DMS79 treated with DMSO at 0.1 percent for 48 hours (cell line): Measurements from ENCODE around the gene AMFR.

ENCODE experiments used
- DNase-seq: peaks from one replicate; lab custom pipeline; 2025; lab: John Stamatoyannopoulos, UW

Gene AMFR

DNA sequence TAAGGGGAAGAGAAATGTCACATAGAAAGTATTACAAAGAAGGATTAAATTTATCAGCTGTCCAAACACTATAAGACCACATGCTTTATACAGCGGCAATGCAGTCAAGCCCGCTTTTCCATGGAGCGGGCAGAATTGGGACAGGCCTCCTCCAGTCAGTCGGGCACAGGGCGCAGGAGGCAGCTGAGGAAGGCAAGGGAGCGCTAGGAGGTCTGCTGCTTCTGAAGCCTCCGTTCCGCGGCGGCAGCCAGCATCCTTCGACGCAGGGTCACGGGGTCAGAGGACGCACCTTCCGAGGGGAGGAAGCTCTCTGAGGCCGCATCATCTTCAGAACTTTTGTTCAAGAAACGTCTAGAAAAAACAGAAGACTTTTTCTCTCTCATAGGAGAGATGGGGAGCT, 62.6 kb downstream of the AMFR start:
- no peak for DNase-seq

DNA sequence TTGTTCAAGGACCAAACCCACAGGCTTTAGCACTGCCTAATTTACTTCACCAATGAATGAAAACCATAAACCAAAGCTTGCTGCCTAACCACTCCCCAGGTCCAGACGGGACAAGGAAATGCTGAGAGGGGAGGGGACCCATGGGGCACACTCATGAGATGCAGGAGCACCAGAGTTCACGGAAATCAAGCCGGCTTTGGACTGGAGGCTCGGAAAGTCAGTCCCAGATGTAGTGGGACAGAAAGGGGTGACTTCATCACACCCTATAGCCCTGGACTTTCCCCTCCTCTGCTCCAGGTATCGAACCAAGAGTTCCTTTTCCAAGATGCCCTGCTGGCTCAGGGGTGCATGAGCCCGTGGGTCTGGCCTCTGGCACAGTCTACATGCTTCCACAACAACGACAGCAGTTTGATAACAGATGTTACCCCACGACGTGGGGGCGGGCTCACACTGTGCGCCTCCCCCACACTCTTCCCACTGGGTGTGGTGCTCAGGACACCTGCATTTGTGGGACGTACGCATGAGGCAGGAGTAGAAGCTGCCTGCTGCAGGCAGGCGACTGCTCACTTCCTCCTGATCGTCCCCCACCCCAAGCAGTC, 63.2 kb downstream of the AMFR start:
- no peak for DNase-seq

DNA sequence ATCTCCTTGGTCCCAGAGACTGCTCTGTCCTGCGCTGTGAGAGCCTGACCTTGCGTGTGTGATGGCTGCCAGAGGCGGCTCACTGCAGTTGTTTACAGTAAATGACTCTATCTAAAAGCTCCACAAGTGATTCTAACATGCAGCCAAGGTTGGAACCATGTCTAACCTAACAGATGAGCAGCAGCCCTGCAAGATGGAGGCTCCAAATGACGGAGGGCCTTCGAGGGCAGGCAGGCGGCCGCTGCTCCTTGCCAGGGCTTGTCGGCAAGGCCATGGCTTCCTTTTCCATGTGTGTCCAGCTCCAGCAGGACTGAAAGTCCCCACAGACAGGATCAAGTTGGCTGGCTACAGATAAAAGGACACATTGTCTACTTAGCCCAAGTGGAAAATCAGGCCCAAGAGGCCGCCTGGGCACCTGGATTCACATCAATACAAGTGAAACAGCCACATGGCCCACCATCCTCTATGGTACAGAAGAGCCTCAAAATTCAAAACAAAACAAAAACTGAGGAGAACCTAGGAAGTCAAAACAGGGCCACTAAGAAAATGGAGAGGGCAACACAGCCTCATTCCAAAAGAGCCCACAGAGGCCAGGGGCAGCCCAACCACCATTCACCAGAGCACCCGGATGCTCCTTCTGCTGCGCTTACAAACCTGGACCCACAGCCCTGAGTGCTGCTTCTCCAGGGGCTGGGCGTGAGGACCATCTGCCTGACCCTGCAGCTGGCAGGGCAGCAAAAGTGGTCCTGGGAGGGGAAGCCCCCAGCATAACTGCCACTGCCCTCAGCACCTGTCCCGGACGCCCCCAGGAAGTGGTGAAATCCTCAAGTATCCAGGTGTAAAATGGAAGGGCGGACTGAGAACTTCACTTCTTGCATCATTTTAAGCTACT, 65.0 kb downstream of the AMFR start:
- no peak for DNase-seq

DNA sequence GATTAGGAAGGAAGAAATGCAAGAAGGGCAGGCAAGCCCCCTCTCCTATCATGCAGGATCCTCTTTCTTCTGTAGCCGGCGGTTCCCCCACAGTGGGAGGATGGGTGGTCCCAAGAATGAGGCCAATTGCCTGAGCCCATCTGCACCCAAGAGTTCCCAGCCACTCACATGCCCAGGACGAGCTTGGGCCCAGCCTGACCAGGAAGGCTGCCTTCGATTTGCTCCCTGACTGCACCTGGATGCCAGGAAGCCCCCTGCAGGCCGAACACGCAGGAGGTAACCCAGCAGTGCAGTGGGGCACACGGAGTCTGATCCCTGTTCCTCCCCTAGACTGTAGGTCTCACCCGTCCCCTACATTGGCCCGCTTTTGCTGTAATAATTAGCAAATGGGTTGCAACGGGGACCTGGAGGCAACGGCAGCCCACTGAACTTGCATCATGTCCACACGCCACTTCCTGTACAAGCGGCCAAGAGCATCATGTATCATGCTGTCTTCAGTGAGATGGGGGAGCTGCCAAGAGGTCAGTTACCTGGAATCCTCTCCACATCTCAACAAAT, 67.5 kb downstream of the AMFR start:
- DNase-seq = no peak

DNA sequence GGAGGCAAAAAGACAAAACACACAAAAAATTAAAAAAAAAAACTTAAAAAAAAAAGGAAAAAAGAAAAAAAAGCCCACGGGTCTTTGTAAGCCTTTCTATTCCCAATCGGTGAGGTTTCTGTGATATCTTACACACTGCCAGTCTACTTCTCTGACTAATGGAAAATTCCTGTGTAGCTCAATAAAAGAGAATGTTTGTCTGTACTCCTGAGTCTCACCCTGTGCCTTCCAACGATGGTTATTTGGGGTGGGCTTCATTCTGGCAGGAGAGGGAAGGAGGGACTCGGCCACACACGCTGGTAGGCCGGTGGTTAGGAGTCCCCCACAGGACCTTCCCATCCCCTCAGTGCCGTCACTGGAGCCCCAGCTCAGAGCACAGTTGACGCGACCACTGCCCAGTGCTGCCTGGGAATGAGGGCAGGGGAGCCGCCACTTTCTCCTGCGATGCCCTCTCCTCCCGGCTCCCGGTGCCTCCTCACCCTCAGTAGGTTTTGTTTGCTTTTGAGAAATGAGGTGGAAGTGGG, 68.0 kb downstream of the AMFR start:
- no peak for DNase-seq

DNA sequence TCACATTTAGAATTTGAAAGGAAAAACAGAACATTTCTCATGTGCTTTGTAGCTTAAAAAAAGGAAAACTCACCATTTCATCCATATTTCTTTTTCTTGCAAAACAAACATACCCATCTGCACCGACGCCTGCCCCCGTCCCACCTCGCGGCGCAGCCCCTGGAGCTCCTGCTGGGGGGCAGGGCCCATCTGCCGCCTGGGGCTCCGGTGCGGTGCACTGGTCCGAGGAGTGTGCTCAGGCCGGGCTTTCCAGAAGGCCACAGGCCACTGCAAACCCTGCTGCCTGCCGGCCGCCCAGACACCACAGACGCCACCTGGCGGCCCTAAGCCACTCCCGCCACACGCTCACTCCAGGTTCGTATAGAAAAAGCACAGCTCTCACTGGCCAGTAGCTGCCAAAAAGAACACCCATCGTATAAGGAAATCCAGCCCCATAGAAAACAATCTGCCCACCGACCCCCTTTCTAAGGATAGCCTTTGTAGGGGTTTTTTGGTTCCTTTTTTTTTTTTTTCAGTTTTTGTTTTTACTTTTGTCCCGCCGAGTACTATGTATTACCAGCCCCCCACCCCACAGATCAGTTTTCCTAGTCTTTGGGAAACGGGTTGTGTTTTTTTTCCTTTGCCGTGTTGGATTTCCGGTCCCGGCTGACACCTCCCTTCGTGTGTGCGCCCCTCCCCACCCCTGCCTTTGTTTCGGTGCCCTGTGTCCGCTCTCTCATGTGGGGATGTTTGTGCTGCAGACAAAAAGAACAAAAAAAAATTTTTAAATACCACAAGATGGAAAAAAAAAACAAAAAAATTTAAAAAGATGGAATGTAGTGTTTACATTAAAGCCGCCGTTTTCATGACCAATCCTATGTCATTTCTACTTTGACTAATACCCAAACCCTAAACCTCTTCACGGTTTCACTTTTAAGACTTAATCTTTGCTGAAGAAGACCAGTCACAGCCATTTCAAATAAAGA, 68.8 kb downstream of the AMFR start:
- no peak for DNase-seq

DNA sequence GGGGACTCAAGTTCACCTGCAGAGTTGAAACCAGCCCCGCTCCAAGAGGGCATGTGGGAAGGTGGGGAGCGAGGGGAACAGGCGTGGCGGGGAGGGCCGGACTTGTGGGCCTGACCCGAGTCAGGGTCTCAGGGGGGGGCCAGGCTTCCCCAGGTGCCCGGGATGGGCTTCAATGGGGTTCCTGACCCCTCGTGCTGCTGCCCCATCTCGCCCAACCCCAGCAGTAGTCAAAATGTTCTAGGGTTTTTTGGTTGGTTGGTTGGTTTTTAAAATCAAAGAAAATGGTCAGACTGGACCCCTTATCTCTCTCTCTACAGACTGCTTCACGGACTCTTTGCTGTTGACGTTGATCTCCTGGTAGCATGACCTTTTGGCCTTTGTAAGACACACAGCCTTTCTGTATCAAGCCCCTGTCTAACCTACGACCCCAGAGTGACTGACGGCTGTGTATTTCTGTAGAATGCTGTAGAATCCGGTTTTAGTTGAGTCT, 69.5 kb downstream of the AMFR start:
- DNase-seq = no peak

DNA sequence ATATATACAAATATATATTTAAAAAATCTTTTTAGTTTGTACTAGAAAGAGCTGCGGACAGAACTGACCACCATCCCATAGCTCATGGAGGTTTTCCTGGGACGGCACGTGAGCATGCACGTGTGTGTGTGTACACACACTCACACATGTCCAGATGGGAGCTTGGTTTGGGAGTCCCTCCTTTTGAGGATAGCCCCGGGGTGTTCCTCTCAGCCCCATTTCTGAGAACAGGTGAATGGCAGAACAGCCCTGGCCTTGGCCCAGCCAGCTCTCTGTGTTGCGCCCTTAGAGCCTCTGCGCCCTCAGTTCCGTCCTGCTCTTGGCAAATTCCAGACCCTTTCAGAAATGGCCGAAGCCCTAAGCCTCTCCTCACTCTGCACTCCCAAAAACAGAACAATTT, 70.1 kb downstream of the AMFR start:
- DNase-seq = no peak

DNA sequence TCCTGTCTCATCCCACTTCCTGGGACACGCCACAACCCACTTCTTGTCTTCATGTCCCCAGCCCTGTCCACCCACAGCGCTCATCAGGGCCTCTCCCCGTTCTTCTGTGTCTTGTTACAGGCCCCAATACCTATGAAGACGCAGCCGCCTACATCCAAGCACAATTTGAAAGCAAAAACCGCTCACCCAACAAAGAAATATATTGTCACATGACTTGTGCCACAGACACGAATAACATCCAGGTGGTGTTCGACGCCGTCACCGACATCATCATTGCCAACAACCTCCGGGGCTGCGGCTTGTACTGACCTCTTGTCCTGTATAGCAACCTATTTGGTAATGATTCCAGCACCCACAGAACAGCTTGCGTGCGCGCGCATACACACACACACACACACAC, 70.6 kb downstream of the AMFR start:
- no peak for DNase-seq

DNA sequence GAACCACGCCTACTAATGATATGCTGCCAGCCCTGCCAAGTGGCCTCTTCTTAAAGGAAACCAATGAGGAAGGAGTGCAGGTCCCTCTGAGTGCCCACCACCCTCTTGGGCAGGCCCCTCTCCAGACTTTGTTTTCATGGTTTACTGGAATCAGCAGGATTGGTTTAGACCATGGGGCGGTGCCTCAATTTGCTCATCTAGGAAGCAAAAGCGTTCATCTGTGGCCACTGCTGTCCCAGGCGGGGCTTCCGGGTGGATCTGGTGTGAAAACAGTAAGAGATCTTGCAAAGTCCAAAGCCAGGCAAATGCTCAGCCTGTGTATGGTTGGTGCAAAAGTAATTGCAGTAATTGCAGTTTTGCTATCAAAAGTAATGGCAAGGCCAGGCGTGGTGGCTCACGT, 71.3 kb downstream of the AMFR start:
- DNase-seq = no peak

DNA sequence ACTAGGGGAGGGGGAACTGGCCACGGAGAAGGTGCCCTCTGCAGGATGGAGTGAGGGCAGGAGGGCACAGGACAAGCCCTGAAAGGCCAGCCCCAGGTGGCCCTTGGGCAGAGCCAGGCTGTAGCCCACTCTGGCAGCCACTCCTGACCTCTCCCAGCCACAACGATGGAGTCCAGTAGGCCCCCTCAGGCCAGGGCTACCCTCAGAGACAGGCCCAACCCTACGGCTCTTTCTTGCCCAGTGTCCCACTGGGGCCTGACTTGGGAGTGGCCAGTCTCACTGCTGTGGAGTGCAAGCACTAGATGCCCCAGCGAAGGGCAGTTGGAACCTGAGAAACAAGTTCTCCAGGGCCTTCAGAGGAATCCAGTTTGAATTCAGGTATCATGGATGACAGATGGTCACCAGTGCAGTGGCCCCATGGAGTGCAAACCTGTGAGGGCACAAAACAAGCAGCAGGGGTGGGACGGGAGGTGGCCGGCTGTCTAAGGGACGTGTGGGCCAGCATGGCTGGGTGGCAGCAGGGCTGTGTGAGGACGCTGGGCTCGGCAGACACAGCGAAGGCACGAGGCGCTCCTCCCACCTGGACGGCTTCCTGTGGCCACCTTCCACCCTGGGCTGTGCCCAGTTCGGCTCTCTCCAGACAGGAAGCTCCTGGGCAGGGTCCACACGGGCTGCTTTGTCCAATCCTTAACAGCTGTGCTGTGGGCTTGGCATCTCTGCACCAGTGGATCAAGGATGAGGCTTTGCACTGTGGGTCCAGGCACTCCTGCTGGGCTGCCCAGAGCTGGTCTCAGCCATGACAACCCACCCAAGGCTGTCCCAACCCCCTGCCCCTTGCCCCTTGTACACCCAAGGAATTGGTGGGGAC, 72.1 kb downstream of the AMFR start:
- DNase-seq = no peak

DNA sequence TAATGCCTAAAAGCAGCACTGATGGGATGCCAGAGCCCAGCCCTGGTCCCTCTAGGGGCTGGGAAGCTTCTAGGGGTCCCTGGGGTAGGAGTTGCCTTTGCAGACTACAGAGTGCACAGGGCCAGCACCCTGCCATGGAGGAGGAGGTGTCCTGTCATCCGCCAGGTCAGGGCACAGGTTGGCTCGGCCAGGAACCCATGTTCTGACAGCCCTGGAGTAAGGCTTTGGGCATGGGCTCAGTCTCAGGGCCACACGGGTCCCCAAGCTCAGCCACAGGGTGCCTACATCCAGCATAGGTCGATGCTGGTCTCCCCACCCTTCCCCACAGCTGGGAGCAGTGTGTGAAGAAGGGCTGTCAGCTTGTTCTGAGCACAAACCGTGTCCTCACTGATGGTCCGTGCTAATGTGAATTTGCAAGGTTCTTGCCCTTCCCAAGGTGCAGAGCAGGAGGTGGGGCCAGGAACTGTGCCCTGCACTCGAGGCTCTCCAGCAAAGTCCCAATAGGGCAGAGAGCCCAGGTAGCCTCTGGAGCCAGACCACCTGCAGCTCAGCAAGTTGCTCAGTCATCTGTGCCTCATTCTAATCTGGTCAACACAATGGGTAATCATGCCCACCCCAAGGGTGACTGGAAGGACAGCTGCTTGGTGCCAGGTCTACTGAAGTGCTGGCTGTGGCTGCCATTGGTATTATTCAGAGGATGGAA, 72.8 kb downstream of the AMFR start:
- no peak for DNase-seq

DNA sequence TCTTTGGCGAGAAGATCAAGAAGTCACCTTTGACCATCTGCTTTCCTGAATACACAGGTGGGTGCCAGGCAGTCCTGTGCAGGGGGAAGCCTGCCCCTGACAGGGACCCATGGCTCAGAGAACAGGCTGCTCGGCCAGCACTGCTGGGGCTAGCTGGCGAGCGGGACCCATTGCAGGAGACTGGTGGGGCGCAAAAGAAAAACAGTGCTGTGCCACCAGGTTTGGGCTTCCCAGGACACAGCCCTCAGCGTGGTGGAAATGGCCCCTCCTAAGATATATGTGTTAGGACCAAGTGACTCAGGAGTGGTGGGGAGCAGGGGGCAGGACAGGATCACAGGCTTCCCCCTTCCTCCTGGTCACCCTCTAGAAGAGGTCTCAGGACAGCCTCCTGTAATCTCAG, 73.9 kb downstream of the AMFR start:
- DNase-seq = no peak

DNA sequence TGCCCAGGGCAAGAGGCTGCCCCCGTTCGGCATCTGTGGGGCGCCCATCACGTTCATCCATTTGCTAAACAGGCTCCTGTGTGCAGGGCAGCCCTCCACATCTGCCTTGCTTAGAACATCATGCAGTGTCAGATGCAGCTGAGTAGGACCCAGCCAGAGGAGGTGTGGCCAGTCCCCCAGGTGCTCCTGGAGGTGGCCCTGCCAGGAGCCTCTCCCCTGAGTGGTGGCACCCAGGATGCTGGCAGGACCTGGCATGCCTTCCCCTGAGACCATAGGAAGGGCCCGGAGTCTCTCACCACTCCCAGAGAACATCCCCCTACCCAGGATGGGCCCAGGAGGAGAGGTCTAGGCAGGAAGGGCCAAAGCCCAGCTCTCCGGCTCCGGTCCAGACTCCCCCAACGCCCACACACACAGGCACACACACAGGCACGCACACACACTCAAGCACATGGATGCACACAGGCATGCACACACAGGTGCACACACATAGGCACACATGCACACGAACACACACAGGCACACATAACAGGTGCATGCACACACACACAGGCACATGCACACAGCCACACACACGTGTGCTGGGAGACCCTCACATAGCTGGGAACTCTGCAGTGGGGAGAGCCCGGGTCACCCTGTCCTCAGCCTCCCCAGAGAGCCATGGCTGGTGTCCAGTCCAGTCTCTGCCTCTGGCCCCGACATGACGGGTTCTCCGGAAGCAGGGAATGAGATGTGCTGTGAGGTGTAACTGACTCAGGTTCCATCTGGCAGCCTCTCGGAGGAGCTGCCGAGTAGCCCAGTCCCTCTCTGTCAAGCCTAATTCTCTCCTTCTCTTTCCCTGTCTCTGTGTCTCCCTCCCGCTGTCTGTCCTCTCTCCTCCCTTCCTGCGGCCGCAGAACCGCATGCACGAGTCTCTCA, 74.6 kb downstream of the AMFR start:
- no peak for DNase-seq

DNA sequence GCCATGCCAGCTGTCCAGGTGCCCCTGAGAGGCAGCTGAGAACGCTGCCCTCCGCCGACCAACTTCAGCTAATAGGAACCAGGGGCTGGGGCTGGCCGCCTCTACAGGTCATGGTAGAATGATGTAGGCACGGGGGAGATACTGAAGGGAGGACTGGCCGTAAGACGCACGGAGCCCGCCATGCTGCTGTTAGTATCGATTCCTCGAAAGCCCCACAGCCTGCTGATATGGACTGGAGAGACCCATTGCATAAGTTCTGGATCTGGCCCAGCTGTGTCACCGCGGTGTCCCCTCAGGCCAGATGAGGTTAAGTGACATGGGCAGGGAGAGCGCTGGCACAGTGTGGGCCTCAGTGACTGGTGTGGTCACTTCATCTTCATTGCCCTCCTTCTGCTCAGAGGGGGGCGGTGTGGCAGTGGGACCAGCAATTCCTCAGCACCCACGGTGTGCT, 75.6 kb downstream of the AMFR start:
- no peak for DNase-seq

DNA sequence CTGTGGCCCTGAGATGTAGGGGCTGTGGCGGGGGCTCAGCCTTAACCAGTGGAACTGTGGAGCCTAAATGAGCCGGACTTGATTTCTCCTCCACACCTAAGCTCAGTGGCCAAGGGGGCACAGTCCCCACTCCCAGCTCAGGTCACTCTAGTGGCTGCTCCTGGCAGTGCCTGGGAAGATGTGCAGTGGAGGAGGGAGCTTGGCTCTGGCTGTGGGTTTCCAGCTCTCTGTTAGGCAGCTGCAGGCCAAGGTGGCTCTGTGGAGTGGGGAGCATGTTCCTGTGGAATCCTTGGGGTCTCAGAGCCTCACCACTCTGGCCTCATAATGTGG, 76.3 kb downstream of the AMFR start:
- no peak for DNase-seq

DNA sequence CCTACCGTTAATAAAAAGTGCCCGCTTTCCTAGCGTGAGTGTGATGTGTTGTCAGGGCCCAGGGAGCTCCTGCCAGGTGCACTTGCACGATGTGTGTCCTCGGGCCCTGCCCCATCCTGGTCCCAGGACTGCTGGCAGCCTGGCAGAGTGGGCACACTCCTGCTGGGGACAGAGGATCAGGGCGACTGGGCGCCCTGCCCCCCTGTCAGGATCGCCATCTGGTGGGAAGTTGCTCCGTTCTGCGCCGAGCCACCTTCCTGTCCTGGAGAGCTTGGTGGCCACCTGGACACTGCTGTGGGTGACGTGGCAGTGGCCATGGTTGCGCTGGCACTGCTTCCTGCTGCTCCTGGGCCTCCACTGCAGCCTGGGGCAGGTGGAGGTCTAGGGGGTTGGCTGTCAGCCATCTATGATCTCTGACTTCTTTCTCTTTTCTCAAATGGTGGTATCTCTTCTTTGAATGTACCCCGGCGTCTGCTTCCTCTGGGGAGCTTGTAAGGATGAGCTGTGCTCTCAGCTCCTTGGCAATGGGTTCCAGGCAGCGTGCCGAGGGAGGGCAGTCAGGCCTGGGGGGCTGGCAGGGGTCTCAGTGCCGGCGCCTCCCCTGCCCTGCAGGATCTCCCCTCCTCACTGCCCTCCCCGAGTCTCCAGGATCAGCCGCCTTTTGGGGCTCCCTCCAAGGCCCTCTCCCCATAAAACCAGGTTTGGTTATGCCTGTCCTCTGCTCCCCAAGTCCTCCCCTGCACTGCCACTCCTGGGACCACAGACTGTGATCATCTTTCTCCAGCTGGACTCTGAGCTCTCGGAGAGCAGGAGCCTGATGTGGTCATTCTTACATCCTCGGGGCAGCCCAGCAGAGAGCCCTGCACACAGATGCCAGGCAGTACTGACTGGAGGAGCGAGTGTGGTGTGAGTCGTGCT, 76.9 kb downstream of the AMFR start:
- no peak for DNase-seq

DNA sequence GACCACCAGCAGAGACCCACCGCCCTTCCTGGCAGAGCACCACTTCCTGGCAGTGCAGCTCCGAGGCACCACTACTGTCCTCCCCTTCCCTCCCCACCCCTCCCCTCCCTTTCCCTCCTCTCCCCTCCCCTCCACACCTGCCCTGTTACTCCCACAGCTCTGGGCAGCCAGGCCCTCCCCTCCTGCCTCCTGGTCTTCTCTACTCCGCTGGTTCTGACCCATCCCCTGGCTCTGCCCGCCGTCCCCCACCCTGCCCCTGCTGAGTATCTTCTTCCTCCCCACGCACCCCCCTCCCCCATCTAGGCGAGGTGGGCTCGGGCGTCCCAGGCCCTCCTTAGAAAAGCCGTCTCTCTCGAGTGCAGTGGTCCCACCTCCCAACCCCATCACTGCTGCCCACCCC, 77.7 kb downstream of the AMFR start:
- DNase-seq = no peak
